Vagina (tissue), 2 donors: ENCODE results near the gene EXD2.

Experiments
- POLR2A ChIP-seq, 2 donors: fragments of 450-650 bp; IDR thresholded peaks; one replicate each; pipeline ENCODE4 v1.6.1; 2017; ENCODE audit warnings: antibody characterized with exemption in 2 of 2, mild to moderate bottlenecking in 2 of 2, moderate library complexity in 2 of 2
- TF ChIP-seq, protein P1 (sequence below), 3 experiments: fragments of 450-650 bp in 2 of 3; fragments of 200-600 bp in 1 of 3; sonication (generic) in 1 of 3; IDR thresholded peaks; one replicate each; pipeline ENCODE4 v1.5.1; 2017 to 2019; ENCODE audit warnings: antibody characterized with exemption in 3 of 3, mild to moderate bottlenecking in 2 of 3, moderate library complexity in 2 of 3

GRCh38 chr14:69263364-69263763, 72.1 kb downstream of the EXD2 start:
- no peak for TF ChIP-seq POLR2A (IDR thresholded peaks at IDR 0.05)
- TF ChIP-seq, protein P1, sequence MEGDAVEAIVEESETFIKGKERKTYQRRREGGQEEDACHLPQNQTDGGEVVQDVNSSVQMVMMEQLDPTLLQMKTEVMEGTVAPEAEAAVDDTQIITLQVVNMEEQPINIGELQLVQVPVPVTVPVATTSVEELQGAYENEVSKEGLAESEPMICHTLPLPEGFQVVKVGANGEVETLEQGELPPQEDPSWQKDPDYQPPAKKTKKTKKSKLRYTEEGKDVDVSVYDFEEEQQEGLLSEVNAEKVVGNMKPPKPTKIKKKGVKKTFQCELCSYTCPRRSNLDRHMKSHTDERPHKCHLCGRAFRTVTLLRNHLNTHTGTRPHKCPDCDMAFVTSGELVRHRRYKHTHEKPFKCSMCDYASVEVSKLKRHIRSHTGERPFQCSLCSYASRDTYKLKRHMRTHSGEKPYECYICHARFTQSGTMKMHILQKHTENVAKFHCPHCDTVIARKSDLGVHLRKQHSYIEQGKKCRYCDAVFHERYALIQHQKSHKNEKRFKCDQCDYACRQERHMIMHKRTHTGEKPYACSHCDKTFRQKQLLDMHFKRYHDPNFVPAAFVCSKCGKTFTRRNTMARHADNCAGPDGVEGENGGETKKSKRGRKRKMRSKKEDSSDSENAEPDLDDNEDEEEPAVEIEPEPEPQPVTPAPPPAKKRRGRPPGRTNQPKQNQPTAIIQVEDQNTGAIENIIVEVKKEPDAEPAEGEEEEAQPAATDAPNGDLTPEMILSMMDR (IDR thresholded peaks at IDR 0.05), result no peak
